Uterus (tissue), 4 donors: ENCODE results near the gene FHL1. TPM values are rescaled to one million over a fixed set of nuclear protein-coding genes. Genes with fewer than 3 reads are reported as not detected.

Source experiments
- DNase-seq, 2 donors: peaks; one replicate each; pipeline ENCODE4 v3.0.0-alpha.2; 2019 to 2020
- H3K27ac ChIP-seq, 2 donors: fragments of 200-600 bp; sonication (generic); 1 replicate in 1 of 2; 2 replicates in 1 of 2; pipeline ENCODE4 v1.5.1; 2016 to 2018
- H3K27me3 ChIP-seq, 2 donors: fragments of 200-600 bp; sonication (generic); one replicate each; pipeline ENCODE4 v1.5.1; 2018 to 2019; ENCODE audit warnings: control low read depth in 1 of 2
- H3K36me3 ChIP-seq, 2 donors: fragments of 200-600 bp; sonication (generic); one replicate each; pipeline ENCODE4 v1.5.1; 2019; ENCODE audit warnings: control low read depth in 1 of 2
- H3K4me1 ChIP-seq, 2 donors: fragments of 200-600 bp; sonication (generic); one replicate each; pipeline ENCODE4 v1.5.1; 2018 to 2019; ENCODE audit warnings: control low read depth in 1 of 2
- H3K4me3 ChIP-seq, 2 donors: fragments of 200-600 bp; sonication (generic); 1 replicate in 1 of 2; 2 replicates in 1 of 2; pipeline ENCODE4 v1.5.1; 2018 to 2019; ENCODE audit warnings: mild to moderate bottlenecking in 1 of 2
- H3K9me3 ChIP-seq, 2 donors: fragments of 200-600 bp; sonication (generic); one replicate each; pipeline ENCODE4 v1.5.1; 2019; ENCODE audit warnings: control low read depth in 1 of 2
- POLR2A ChIP-seq, 2 donors: fragments of 450-650 bp; IDR thresholded peaks; one replicate each; pipeline ENCODE4 v1.6.1; 2016; ENCODE audit warnings: antibody characterized with exemption in 2 of 2, mild to moderate bottlenecking in 1 of 2, moderate library complexity in 1 of 2
- intact Hi-C: fragments of 100-400 bp; cut with DNase I; formaldehyde crosslinking; loops from one replicate; pipeline ENCODE4 v1.15.1; 2023; ENCODE audit warnings: low total_unique reads
- total RNA-seq, 4 donors: library from RNA; depleted of rRNA in 3 of 4; stranded (reverse); fragments of >200 nt in 3 of 4; gene quantifications; one replicate each; pipeline versions ENCODE4 v1.1.0 to v1.2.4, GENCODE V29; 2014 to 2023
- TF ChIP-seq, protein P1 (sequence below), 4 experiments: fragments of 200-600 bp in 2 of 4; fragments of 450-650 bp in 2 of 4; sonication (generic) in 2 of 4; IDR thresholded peaks; one replicate each; pipeline ENCODE4 v1.5.1; 2016 to 2019; ENCODE audit warnings: antibody characterized with exemption in 4 of 4, mild to moderate bottlenecking in 2 of 4, moderate library complexity in 1 of 4
- donor health status: DM: yes; HTN: yes; CAD: no.

The FHL1 gene
- total RNA-seq, 4 donors from 2014 or later = 279 to 745 (median 469) TPM

- Histone ChIP-seq H3K27ac (peak overlapping the region; percentile 61 to 81), H3K4me1 (peaks cover 3 to 7% of the 10 kb centered on the region in 2 donors), H3K4me3 (no peak overlapping the region), H3K36me3 (no peaks in the 10 kb centered on the region), H3K27me3 (no peaks in the 10 kb centered on the region), H3K9me3 (no peaks in the 10 kb centered on the region)
- no peak for DNase-seq
- TF ChIP-seq, protein P1, sequence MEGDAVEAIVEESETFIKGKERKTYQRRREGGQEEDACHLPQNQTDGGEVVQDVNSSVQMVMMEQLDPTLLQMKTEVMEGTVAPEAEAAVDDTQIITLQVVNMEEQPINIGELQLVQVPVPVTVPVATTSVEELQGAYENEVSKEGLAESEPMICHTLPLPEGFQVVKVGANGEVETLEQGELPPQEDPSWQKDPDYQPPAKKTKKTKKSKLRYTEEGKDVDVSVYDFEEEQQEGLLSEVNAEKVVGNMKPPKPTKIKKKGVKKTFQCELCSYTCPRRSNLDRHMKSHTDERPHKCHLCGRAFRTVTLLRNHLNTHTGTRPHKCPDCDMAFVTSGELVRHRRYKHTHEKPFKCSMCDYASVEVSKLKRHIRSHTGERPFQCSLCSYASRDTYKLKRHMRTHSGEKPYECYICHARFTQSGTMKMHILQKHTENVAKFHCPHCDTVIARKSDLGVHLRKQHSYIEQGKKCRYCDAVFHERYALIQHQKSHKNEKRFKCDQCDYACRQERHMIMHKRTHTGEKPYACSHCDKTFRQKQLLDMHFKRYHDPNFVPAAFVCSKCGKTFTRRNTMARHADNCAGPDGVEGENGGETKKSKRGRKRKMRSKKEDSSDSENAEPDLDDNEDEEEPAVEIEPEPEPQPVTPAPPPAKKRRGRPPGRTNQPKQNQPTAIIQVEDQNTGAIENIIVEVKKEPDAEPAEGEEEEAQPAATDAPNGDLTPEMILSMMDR (IDR thresholded peaks at IDR 0.05) = no peak
- no peak for TF ChIP-seq POLR2A (IDR thresholded peaks at IDR 0.05)
- intact Hi-C loops = no loop called here
These were observed 43.8 kb downstream of the FHL1 start for GRCh38 chrX:136191171-136191570.

DNA sequence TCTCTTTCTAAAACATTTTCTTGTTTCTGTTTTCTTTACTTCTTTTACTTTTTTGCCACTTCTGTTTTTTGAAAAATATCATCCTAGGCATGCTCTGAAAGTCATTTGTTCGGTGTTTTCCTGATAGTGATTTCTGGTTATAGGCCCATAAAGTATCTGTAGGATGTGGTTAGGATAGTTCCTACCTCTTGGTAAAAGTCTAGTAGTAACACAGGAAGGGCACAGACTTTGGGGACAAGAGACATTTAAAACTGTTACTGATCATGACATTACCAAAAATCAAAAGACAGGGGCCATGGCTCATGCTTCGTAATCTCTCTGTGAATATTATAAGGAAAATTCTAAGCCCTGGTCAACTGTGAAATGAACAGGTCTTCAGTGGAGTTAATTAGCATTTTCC, 44.8 kb downstream of the FHL1 start:
- Histone ChIP-seq H3K9me3 (no peaks in the 10 kb centered on the region), H3K36me3 (no peaks in the 10 kb centered on the region), H3K4me3 (no peak overlapping the region), H3K27me3 (no peaks in the 10 kb centered on the region), H3K27ac (peak overlapping the region; percentile 61 to 81), H3K4me1 (peaks cover 3 to 7% of the 10 kb centered on the region in 2 donors)
- intact Hi-C loops = no loop called here
- TF ChIP-seq POLR2A (IDR thresholded peaks at IDR 0.05) = no peak
- TF ChIP-seq, protein P1 (IDR thresholded peaks at IDR 0.05) = no peak
- DNase-seq = no peak

GRCh38 chrX:136192839-136193414, 45.6 kb downstream of the FHL1 start:
- H3K9me3 ChIP-seq = no peaks in the 10 kb centered on the region
- TF ChIP-seq, protein P1 (IDR thresholded peaks at IDR 0.05) = no peak
- no peak for TF ChIP-seq POLR2A (IDR thresholded peaks at IDR 0.05)
- no peaks in the 10 kb centered on the region for H3K27me3 ChIP-seq
- no peak overlapping the region for H3K4me3 ChIP-seq
- H3K4me1 ChIP-seq = peaks cover 3 to 7% of the 10 kb centered on the region in 2 donors
- DNase-seq = no peak
- H3K27ac ChIP-seq = peak overlapping the region; percentile 61 to 81
- intact Hi-C loops = no loop called here
- no peaks in the 10 kb centered on the region for H3K36me3 ChIP-seq

DNA sequence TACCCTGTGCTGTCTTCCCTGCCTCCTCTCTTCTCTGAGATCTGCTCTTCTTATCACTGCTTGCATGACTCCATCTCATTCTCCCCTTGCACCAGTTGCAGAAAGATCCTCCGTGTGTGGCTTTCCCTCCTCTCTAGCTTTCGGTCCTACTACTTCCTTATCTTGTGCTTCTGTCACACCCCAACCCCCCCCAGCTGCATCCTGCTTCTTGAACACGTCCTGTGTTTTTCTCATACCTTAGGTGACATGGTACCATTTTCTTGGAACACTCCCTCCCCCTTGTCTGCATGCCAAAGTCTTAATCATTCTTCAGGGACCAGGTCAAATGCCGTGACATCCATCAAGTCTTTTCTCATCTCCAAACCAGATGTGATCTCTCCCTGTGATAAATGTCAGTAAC, 46.4 kb downstream of the FHL1 start:
- DNase-seq = no peak
- Histone ChIP-seq H3K36me3 (no peaks in the 10 kb centered on the region), H3K27me3 (no peaks in the 10 kb centered on the region), H3K9me3 (no peaks in the 10 kb centered on the region), H3K27ac (peak overlapping the region; percentile 61 to 81), H3K4me1 (peaks cover 3 to 7% of the 10 kb centered on the region in 2 donors), H3K4me3 (no peak overlapping the region)
- TF ChIP-seq, protein P1 (IDR thresholded peaks at IDR 0.05) = no peak
- no peak for TF ChIP-seq POLR2A (IDR thresholded peaks at IDR 0.05)
- intact Hi-C loops = no loop called here

DNA sequence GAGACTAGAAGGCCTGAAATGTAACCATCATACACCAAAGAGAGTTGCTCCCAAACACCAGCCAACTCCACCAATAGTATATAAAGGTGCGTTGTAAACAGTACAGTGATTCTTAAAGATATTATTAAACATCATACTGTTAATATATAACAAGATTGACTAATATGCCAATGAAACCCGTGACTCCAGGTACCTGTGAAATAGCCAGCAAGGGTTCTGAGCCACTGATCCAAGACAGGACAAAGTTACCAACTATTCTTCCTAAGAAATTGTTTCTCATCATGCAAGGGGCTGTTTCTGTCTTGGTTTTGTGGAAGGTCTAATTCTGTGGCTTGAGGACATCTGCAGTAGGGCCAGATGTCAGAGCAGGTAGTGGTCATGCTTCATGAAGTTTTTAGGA, 47.2 kb downstream of the FHL1 start:
- H3K9me3 ChIP-seq = no peaks in the 10 kb centered on the region
- H3K4me3 ChIP-seq = no peak overlapping the region
- H3K36me3 ChIP-seq = no peaks in the 10 kb centered on the region
- TF ChIP-seq, protein P1 (IDR thresholded peaks at IDR 0.05) = no peak
- no peak for TF ChIP-seq POLR2A (IDR thresholded peaks at IDR 0.05)
- H3K27me3 ChIP-seq = no peaks in the 10 kb centered on the region
- H3K27ac ChIP-seq = peak overlapping the region; percentile 81 to 87
- intact Hi-C loops = no loop called here
- H3K4me1 ChIP-seq = peaks cover 3 to 7% of the 10 kb centered on the region in 2 donors
- no peak for DNase-seq
